OCI-LY1 (cell line): ENCODE data around the gene RPA4.

Experiments used
- H2AFZ ChIP-seq: fragments of 200-600 bp; sonication (generic), shearing (Covaris generic); 2 replicates; pipeline ENCODE4 v1.6.0; 2014; ENCODE audit warnings: antibody characterized with exemption, mild to moderate bottlenecking, low read length
- H3F3A ChIP-seq: fragments of 200-600 bp; sonication (generic), shearing (Covaris generic); 2 replicates; pipeline ENCODE4 v1.6.0; 2014; ENCODE audit warnings: mild to moderate bottlenecking, antibody characterized with exemption, low read length, moderate library complexity; ENCODE audit not compliant: insufficient read depth
- H3K27ac ChIP-seq: fragments of 200-600 bp; sonication (generic); 2 replicates; pipeline ENCODE4 v1.5.1; 2014; ENCODE audit warnings: low read length, mixed run types, mild to moderate bottlenecking, low read depth; ENCODE audit not compliant: poor library complexity, severe bottlenecking
- H3K27me3 ChIP-seq: fragments of 200-600 bp; sonication (generic); 2 replicates; pipeline ENCODE4 v1.6.0; 2014; ENCODE audit warnings: antibody characterized with exemption, mild to moderate bottlenecking, low read length, moderate library complexity; ENCODE audit not compliant: insufficient read depth
- H3K36me3 ChIP-seq: fragments of 200-600 bp; sonication (generic); 2 replicates; pipeline ENCODE4 v1.6.1; 2014; ENCODE audit warnings: mild to moderate bottlenecking, antibody characterized with exemption, low read length, moderate library complexity, mixed read lengths; ENCODE audit not compliant: insufficient read depth
- H3K4me1 ChIP-seq: fragments of 200-600 bp; sonication (generic); 2 replicates; pipeline ENCODE4 v1.5.1; 2014; ENCODE audit warnings: mild to moderate bottlenecking, low read length, moderate library complexity; ENCODE audit not compliant: insufficient read depth, severe bottlenecking
- H3K4me2 ChIP-seq: fragments of 200-600 bp; sonication (generic), shearing (Covaris generic); 2 replicates; pipeline ENCODE4 v1.6.1; 2014; ENCODE audit warnings: low read length
- H3K4me3 ChIP-seq: fragments of 200-600 bp; sonication (generic); 2 replicates; pipeline ENCODE4 v1.5.1; 2014; ENCODE audit warnings: low read length, low read depth, mild to moderate bottlenecking, mixed read lengths; ENCODE audit not compliant: poor library complexity, severe bottlenecking
- H3K79me2 ChIP-seq: fragments of 200-600 bp; shearing (Covaris generic); 2 replicates; pipeline ENCODE4 v1.6.1; 2016; ENCODE audit warnings: mixed run types, low read length, mixed read lengths; ENCODE audit not compliant: insufficient read depth
- H3K9ac ChIP-seq: fragments of 200-600 bp; sonication (generic), shearing (Covaris generic); 2 replicates; pipeline ENCODE4 v1.6.1; 2014; ENCODE audit warnings: mild to moderate bottlenecking, low read length, mixed read lengths
- H3K9me2 ChIP-seq: fragments of 200-600 bp; sonication (generic), shearing (Covaris generic); 2 replicates; pipeline ENCODE4 v1.6.1; 2014; ENCODE audit warnings: low read depth, mild to moderate bottlenecking, low read length, mixed read lengths
- H3K9me3 ChIP-seq: fragments of 200-600 bp; shearing (Covaris generic); 2 replicates; pipeline ENCODE4 v1.6.1; 2014; ENCODE audit warnings: low read length, mixed read lengths
- H4K20me1 ChIP-seq: fragments of 200-600 bp; sonication (generic), shearing (Covaris generic); 2 replicates; pipeline ENCODE4 v1.6.0; 2016; ENCODE audit warnings: mild to moderate bottlenecking, low read length; ENCODE audit not compliant: insufficient read depth
- CTCF ChIP-seq: fragments of 200-600 bp; sonication (generic), shearing (Covaris generic); IDR thresholded peaks from 2 replicates; pipeline ENCODE4 v1.5.1; 2017; ENCODE audit warnings: mild to moderate bottlenecking, antibody characterized with exemption, low read length, moderate library complexity, mixed read lengths
- EZH2 ChIP-seq: fragments of 200-600 bp; sonication (generic), shearing (Covaris generic); IDR thresholded peaks from 2 replicates; pipeline ENCODE4 v1.8.0; 2017; ENCODE audit warnings: borderline replicate concordance, mixed run types, mild to moderate bottlenecking, antibody characterized with exemption, low read length, moderate library complexity, mixed read lengths

Gene RPA4

GRCh38 chrX:96906741-96907140 is 23.0 kb downstream of the RPA4 start:
- Histone ChIP-seq H3K27ac (no peak overlapping the region), H4K20me1 (no peaks in the 10 kb centered on the region), H3F3A (no peaks in the 10 kb centered on the region), H3K4me2 (no peak overlapping the region), H3K79me2 (no peaks in the 10 kb centered on the region), H3K9me3 (no peaks in the 10 kb centered on the region), H3K27me3 (no peaks in the 10 kb centered on the region), H2AFZ (no peak overlapping the region), H3K4me3 (no peak overlapping the region), H3K36me3 (no peaks in the 10 kb centered on the region), H3K9me2 (no peaks in the 10 kb centered on the region), H3K4me1 (no peaks in the 10 kb centered on the region), H3K9ac (no peak overlapping the region)
- TF ChIP-seq CTCF (no peak), EZH2 (no peak)

GRCh38 chrX:96907516-96908272 is 24.0 kb downstream of the RPA4 start:
- no peaks in the 10 kb centered on the region for H3K4me1 ChIP-seq
- H2AFZ ChIP-seq: no peak overlapping the region
- H3K27me3 ChIP-seq: no peaks in the 10 kb centered on the region
- H3K9me3 ChIP-seq: no peaks in the 10 kb centered on the region
- TF ChIP-seq CTCF: no peak
- TF ChIP-seq EZH2: no peak
- no peak overlapping the region for H3K9ac ChIP-seq
- H3K79me2 ChIP-seq: no peaks in the 10 kb centered on the region
- no peaks in the 10 kb centered on the region for H4K20me1 ChIP-seq
- no peaks in the 10 kb centered on the region for H3F3A ChIP-seq
- no peaks in the 10 kb centered on the region for H3K9me2 ChIP-seq
- H3K4me3 ChIP-seq: no peak overlapping the region
- H3K27ac ChIP-seq: no peak overlapping the region
- H3K4me2 ChIP-seq: no peak overlapping the region
- H3K36me3 ChIP-seq: no peaks in the 10 kb centered on the region

GRCh38 chrX:96909291-96909690 is 25.6 kb downstream of the RPA4 start:
- Histone ChIP-seq H3K9me3 (no peaks in the 10 kb centered on the region), H3K36me3 (no peaks in the 10 kb centered on the region), H3K4me2 (no peak overlapping the region), H3K4me1 (no peaks in the 10 kb centered on the region), H3K27ac (no peak overlapping the region), H3F3A (no peaks in the 10 kb centered on the region), H4K20me1 (no peaks in the 10 kb centered on the region), H3K79me2 (no peaks in the 10 kb centered on the region), H2AFZ (no peak overlapping the region), H3K9ac (no peak overlapping the region), H3K4me3 (no peak overlapping the region), H3K9me2 (no peaks in the 10 kb centered on the region), H3K27me3 (no peaks in the 10 kb centered on the region)
- TF ChIP-seq CTCF: no peak
- no peak for TF ChIP-seq EZH2
